ENCODE results near the gene PSMB8. TPM values are rescaled to one million over a fixed set of nuclear protein-coding genes. Genes with fewer than 3 reads are reported as not detected.

PSMB8 gene
- total and polyA plus RNA-seq, 2 of the 8 experiments (the other 6 are each of a cell fraction or from before 2014, with no cell fraction given), result 18.4 to 43.0 TPM

- TF ChIP-seq CHD7 (IDR thresholded peaks at IDR 0.05; ENCODE audit: insufficient replicate concordance, low read length) (no peak), EP300 (IDR thresholded peaks at IDR 0.05; ENCODE audit: borderline replicate concordance in 1 of 2, low read depth in 2 of 2, low read length in 2 of 2) (no peak), SP2 (IDR thresholded peaks at IDR 0.05; ENCODE audit: low read length) (no peak), TEAD4 (IDR thresholded peaks at IDR 0.05; ENCODE audit: low read depth, low read length) (no peak), HDAC6 (IDR thresholded peaks at IDR 0.05; ENCODE audit: low read depth, low read length) (no peak)
These were observed 8.5 kb downstream of the PSMB8 start (continued) for GRCh38 chr6:32835167-32835893.
